ENCODE measurements around the gene HSPB1.

GRCh38 chr7:76302347-76303201 lies at the start of gene HSPB1:
- TF ChIP-seq CTCF (conservative IDR thresholded peaks at IDR 0.05) = no peak
- peak; percentile 61; the same call in 1 of the 2 replicates for TF ChIP-seq ZFX (IDR thresholded peaks at IDR 0.05)

Measured in C4-2B (cell line).